Right cardiac atrium (tissue), 5 donors: ENCODE data around the gene RBM14. TPM values are rescaled to one million over a fixed set of nuclear protein-coding genes. Genes with fewer than 3 reads are reported as not detected.
"Not testable (repeated sequence)": the region's sequence is repeated elsewhere in the genome, so short reads cannot be mapped to it uniquely, and the experiment has no call there.

Experiments used
- ATAC-seq, 2 donors: fragments of 200-7000 bp; cut with Tn5 transposase; one replicate each; pipeline versions ENCODE4 v1.8.0 to v1.9.1; 2020; ENCODE audit warnings: moderate library complexity in 2 of 2, mild to moderate bottlenecking in 1 of 2
- DNase-seq, 3 donors: peaks; one replicate each; pipeline ENCODE4 v3.0.0-alpha.2; 2020
- H3K27ac ChIP-seq: one replicate; pipeline ENCODE4 v1.5.1; 2013; ENCODE audit warnings: mild to moderate bottlenecking, low read length, control low read depth, moderate library complexity
- H3K27me3 ChIP-seq: one replicate; pipeline ENCODE4 v1.6.1; 2013; ENCODE audit not compliant: control insufficient read depth, insufficient read depth
- H3K4me1 ChIP-seq: one replicate; pipeline ENCODE4 v1.6.1; 2013; ENCODE audit warnings: low read length; ENCODE audit not compliant: control insufficient read depth, insufficient read depth
- H3K4me3 ChIP-seq: one replicate; pipeline ENCODE4 v1.5.1; 2013; ENCODE audit warnings: low read length, control low read depth
- H3K9me3 ChIP-seq: one replicate; pipeline ENCODE4 v1.6.1; 2013; ENCODE audit warnings: low read length; ENCODE audit not compliant: control insufficient read depth
- WGBS: extraction: QIAGEN DNeasy Blood & Tissue Kit; methylation state at CpG from one replicate; pipeline ENCODE4 v1.1.7; 2013; 5-methylcytosine and 5-hydroxymethylcytosine counted together
- intact Hi-C, 4 donors: fragments of 100-400 bp; cut with DNase I; formaldehyde crosslinking; loops; one replicate each; pipeline versions ENCODE4 v1.11.0 to v1.14.0; 2022 to 2023
- polyA plus RNA-seq: library from polyadenylated mRNA; stranded (reverse); fragments of 200-250 nt; gene quantifications from one replicate; pipeline ENCODE4 v1.2.3, GENCODE V29; 2013
- total RNA-seq, 4 donors: library from RNA; stranded (reverse); fragmentation: NEBNext Ultra II Directional; extraction: Animal tissue kit (Norgen Biotek cat#: 25700); gene quantifications; one replicate each; pipeline ENCODE4 v1.2.1, GENCODE V29; 2021
- donor health status: healthy with polysubstance abuse.
- donor health status: DM: no; HTN: yes; CAD: no.
- donor health status: DM: no; HTN: no; CAD: no.
- donor health status: DM: no; HTN: yes; CAD: no; lungs with severe emphysema.
- donor health status: DM: yes; HTN: yes; CAD: no.

RBM14 gene
- total and polyA plus RNA-seq, 5 donors = 28.1 to 45.6 (median 31.7) TPM

GRCh38 chr11:66632952-66633351 is 16.5 kb downstream of the RBM14 start:
- ATAC-seq (no peak), DNase-seq (no peak)
- intact Hi-C loops = no loop called here
- H3K27ac ChIP-seq = no peak overlapping the region
- 87% methylated on average over 2 of the region's 2 CpGs for WGBS
- H3K27me3 ChIP-seq = no peaks in the 10 kb centered on the region
- H3K4me1 ChIP-seq = no peaks in the 10 kb centered on the region
- no peaks in the 10 kb centered on the region for H3K9me3 ChIP-seq
- H3K4me3 ChIP-seq = no peak overlapping the region

- no peaks in the 10 kb centered on the region for H3K9me3 ChIP-seq
- peaks cover 10% of the 10 kb centered on the region for H3K4me1 ChIP-seq
- no peaks in the 10 kb centered on the region for H3K27me3 ChIP-seq
- 80% methylated on average over 3 of the region's 3 CpGs for WGBS
- H3K4me3 ChIP-seq = no peak overlapping the region
- DNase-seq (no peak), ATAC-seq (no peak)
- intact Hi-C loops = no loop called here
- no peak overlapping the region for H3K27ac ChIP-seq
These were observed 20.0 kb downstream of the RBM14 start for GRCh38 chr11:66636411-66636810.

DNA sequence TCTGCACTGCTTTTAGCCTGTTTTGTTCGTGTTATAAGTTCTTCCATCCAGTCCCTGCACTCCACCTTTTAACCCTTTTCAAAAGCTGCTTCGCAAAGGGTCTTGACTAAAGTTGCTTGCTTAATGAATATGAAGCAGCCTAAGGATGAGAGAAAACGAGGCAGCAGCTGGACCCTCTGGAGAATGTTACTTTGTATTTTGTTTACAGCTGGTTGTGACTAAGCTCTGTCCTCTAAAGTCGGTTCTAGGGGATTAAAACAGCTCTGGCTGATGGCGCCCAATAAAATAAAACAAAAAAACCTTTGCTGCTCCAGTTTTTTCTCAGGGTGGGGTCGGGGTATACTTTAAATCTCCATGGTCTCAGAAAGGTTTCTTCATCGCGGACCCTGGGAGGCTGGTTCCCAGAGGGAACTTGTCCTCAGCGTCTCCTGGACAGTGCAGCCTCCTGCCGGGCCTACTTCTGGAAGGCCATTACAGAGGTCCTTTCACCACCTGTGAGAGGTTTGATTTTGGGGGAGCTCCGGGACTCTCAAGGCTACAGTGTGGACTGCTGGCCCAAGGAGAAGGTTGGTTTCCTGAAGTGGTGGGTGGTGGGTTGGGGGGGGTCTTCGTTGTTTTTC is 21.2 kb downstream of the RBM14 start:
- peak overlapping the region; percentile 42 for H3K27ac ChIP-seq
- 43% methylated on average over 12 of the region's 12 CpGs for WGBS
- ATAC-seq = peak; percentile 3 to 5
- H3K9me3 ChIP-seq = no peaks in the 10 kb centered on the region
- peaks cover 10% of the 10 kb centered on the region for H3K4me1 ChIP-seq
- peak overlapping the region; percentile 51 for H3K4me3 ChIP-seq
- H3K27me3 ChIP-seq = no peaks in the 10 kb centered on the region
- no peak for DNase-seq
- intact Hi-C loops = no loop called here

DNA sequence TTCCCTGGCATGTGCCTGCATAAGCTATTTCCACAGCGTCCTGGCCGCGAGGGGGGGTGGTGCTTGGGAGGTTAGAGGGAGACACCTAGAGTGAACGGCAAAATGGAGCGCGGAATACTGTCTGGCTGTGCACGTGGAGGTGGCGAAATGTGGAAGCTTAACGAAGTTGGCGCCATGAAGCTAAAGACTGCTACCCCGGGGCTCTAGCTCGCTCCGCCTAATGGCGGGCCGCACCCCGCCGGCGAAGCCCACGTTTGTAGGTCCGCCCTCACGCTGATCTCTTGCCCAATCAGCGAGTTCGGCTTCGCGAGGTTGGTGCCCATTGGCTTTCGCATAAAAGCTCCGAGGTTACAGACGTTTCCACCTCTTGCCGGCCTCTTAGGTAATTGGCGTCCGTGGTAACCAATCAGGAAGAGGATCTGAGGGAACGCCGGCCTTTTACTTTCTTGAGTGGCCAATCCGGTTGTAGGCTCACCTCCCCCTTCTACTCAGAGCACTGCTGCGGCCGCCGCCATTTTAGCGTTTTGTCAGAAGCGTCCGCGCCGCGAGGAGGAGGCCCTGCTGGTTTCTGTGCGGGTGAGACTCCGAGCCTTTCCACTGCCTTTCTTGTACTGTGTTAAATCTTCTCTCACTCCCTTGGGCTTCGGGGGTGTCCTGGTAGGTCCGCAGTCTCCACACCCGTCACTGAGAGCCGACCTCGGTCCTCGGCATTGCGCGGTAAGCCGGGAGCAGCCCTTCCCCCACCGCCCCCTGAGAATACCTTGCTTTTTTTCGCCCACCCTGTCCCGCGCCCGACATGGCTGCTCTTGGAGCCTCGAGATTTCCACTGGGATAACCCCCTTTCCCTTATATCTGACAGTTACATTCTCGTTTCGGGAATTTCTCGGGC is 22.0 kb downstream of the RBM14 start, which contains the start of gene RBM4:
Gene RBM4, plus strand, starts transcription at position 527 of the 889 bp plus-strand sequence. CDS start 1,009 bp downstream, outside the sequence.
- intact Hi-C loops = no loop called here
- peak; percentile 97 to 98 (median 98) for DNase-seq
- Histone ChIP-seq H3K9me3 (no peaks in the 10 kb centered on the region), H3K4me1 (peaks cover 12% of the 10 kb centered on the region), H3K27me3 (no peaks in the 10 kb centered on the region), H3K27ac (peak within 1 kb of the TSS; percentile 88), H3K4me3 (peak within 1 kb of the TSS; percentile 80)
- WGBS = under 1% methylated on average over 63 of the region's 63 CpGs
- peak; percentile 98 to 99 for ATAC-seq

- no peaks in the 10 kb centered on the region for H3K27me3 ChIP-seq
- no peaks in the 10 kb centered on the region for H3K9me3 ChIP-seq
- WGBS = 3% methylated on average over 27 of the region's 27 CpGs
- ATAC-seq = peak in 1 of 2 donors; percentile 3
- H3K27ac ChIP-seq = peak overlapping the region; percentile 88
- DNase-seq = peak in 1 of 3 donors; percentile 33
- H3K4me1 ChIP-seq = peaks cover 18% of the 10 kb centered on the region
- intact Hi-C loops = no loop called here
- H3K4me3 ChIP-seq = peak overlapping the region; percentile 80
These were observed 22.8 kb downstream of the RBM14 start for GRCh38 chr11:66639066-66639813.

DNA sequence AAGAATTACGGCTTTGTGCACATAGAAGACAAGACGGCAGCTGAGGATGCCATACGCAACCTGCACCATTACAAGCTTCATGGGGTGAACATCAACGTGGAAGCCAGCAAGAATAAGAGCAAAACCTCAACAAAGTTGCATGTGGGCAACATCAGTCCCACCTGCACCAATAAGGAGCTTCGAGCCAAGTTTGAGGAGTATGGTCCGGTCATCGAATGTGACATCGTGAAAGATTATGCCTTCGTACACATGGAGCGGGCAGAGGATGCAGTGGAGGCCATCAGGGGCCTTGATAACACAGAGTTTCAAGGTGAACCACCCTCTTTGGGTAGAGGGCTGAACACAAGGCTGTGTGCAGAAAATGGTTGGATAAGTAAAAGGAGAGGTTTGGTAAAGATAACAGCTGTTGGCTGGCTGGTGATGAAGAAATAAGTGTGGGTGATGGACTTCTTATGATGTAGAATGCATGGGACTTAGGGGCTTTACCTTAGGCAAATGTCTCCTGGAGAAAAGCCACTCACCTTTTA is 23.4 kb downstream of the RBM14 start:
- intact Hi-C loops, ATAC-seq: not testable (repeated sequence)

DNA sequence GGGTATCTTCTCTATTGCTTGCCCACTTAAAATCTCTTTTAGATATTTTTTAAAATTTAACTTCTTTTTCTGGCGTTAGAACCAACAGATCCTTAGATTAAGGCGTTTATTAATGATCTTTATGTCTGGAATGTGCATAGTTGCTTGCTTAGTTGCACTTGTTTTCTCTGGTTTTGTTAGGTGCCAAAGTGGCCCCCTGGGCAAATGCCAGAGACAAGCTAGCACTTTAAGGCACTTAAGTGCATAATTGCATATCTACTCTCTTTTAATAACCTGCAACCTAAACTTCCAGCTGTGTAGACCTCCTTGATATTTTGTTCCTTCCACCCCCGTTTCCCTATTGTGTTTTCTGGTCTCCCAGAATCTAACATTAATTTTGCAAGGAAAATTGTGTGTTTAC is 25.4 kb downstream of the RBM14 start:
- Histone ChIP-seq H3K27me3 (no peaks in the 10 kb centered on the region), H3K4me3 (peak overlapping the region; percentile 41), H3K4me1 (peaks cover 22% of the 10 kb centered on the region), H3K9me3 (no peaks in the 10 kb centered on the region), H3K27ac (no peak overlapping the region)
- ATAC-seq = no peak
- 11% methylated on average over 3 of the region's 3 CpGs for whole genome bisulfite sequencing
- peak in 1 of 3 donors; percentile 30 for DNase-seq
- intact Hi-C loops = no loop called here

More for the DNA sequence above, 23.4 kb downstream of the RBM14 start:
- H3K27me3 ChIP-seq, H3K9me3 ChIP-seq, H3K27ac ChIP-seq: not testable (repeated sequence)
- Histone ChIP-seq H3K4me3 (peak overlapping the region; percentile 41), H3K4me1 (peaks cover 18% of the 10 kb centered on the region)
- 41% methylated on average over 10 of the region's 10 CpGs for WGBS
- peak in 1 of 3 donors; percentile 11 for DNase-seq

- no peaks in the 10 kb centered on the region for H3K9me3 ChIP-seq
- DNase-seq (peak in 1 of 3 donors; percentile 39), ATAC-seq (no peak)
- intact Hi-C loops = no loop called here
- no peak overlapping the region for H3K27ac ChIP-seq
- WGBS = 81% methylated on average over 24 of the region's 24 CpGs
- peaks cover 22% of the 10 kb centered on the region for H3K4me1 ChIP-seq
- H3K4me3 ChIP-seq = no peak overlapping the region
- no peaks in the 10 kb centered on the region for H3K27me3 ChIP-seq
These were observed 27.5 kb downstream of the RBM14 start for GRCh38 chr11:66643745-66644437.

GRCh38 chr11:66646828-66647227 is 30.4 kb downstream of the RBM14 start:
- Histone ChIP-seq H3K4me3 (no peak overlapping the region), H3K4me1 (peaks cover 13% of the 10 kb centered on the region), H3K27me3 (no peaks in the 10 kb centered on the region), H3K27ac (no peak overlapping the region), H3K9me3 (no peaks in the 10 kb centered on the region)
- no peak for ATAC-seq
- WGBS = 70% methylated on average over 4 of the region's 4 CpGs
- intact Hi-C loops = no loop called here
- no peak for DNase-seq

DNA sequence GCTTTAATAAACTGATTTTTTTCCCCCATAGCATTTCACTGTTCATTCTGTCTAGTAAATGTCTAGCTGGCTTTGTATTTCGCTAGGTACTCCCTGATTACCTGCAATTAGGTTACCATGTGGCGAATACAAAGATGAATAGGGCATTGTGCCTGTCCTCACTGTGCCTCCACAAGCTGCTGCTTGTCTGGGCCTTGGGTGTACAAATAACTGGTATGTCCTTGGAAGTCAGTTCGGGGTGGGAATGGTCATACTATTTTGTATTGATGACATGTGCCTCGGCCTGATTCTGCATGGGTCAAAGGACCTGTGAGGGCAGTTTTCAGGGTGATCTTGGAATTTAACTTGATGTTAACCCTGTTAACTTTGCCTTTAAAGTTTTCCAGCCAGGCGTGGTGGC is 33.5 kb downstream of the RBM14 start:
- Histone ChIP-seq H3K4me3 (no peak overlapping the region), H3K27ac (no peak overlapping the region), H3K27me3 (no peaks in the 10 kb centered on the region), H3K4me1 (peaks cover 4% of the 10 kb centered on the region), H3K9me3 (no peaks in the 10 kb centered on the region)
- WGBS = 97% methylated on average over 5 of the region's 5 CpGs
- intact Hi-C loops = no loop called here
- no peak for ATAC-seq
- DNase-seq = no peak
